ENCODE data around the gene ZNF610. TPM values are rescaled to one million over a fixed set of nuclear protein-coding genes. Genes with fewer than 3 reads are reported as not detected.
"Not testable (repeated sequence)": the region's sequence is repeated elsewhere in the genome, so short reads cannot be mapped to it uniquely, and the experiment has no call there.

The ZNF610 gene
- 2.2 TPM for total RNA-seq

DNA sequence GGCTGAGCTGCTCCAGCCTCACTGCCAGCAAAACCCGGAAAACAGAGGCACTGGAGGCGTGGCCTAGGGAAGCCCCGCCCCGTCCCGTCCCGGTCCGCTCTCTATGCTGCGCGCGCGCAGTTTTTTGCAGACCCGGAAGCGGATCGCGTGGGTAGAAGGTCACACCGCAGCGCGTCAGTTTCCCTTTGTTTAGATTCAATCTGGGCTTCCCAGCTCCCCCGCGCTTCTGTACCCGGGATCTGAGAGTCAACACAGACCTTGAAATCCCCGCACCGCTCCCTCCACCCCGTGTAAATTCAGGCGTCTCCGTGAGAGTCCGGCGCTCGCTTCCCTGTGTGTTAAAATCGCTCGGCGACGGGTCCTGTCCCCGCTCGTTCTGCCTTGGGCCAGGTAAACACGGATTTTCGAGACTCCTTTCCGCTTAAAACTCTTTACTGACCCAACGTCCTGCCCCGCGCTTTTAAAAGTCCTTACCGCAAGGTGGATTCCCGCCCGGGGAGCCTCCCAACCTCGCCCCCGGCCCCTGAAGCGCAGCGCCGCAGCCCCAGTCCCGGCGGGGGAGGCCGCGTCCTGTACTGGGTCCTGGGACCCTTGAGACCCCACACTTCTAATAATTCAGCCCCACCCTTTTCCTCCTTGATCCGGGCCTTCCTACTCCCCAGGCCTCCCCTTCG, at the start of gene ZNF610:
ZNF610 (plus strand) TSS at position 127 of the 674 bp plus-strand sequence. CDS start 12,930 bp downstream, outside the sequence.
- DNase-seq (ENCODE audit: low read depth in 2 of 3, low spot score in 2 of 3): peak; percentile 62 to 95 (median 86)

DNA sequence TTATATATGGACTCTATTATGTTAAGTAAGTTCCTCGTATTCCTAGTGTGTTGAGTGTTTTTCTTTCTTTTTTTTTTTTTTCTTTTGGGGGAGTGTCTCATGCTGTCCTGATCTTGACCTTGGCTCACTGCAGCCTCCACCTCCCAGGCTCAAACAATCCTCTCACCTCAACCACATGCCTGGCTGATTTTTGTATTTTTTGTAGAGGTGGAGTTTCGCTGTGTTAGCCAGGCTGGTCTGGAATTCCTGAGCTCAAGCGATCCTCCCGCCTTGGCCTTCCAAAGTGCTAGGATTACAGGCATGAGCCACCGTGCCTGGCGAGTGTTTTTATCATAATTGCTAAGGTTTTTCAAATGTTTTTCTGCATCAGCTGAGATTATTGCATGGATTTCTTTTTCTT, 49.8 kb upstream of the ZNF610 start:
- no peak for DNase-seq (ENCODE audit: low read depth in 2 of 3, low spot score in 2 of 3)

DNA sequence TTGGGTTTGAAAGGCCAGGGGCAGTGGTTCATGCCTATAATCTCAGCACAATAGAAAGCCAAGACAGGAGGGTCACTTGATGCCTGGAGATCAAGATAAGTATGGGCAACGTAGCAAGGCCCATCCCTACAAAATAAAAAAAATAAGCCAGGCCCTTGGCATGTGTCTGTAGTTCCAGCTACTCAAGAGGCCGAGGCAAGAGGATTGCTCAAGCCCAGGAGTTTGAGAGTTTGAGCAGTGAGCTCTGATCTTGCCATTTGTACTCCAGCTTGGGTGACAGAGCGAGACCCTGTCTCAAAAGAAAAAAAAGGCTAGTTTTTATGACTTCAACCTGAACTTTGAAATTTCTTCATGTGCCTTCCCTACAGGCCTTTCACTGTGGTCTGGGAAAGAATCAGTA, 44.3 kb upstream of the ZNF610 start:
- no peak for DNase-seq (ENCODE audit: low read depth in 2 of 3, low spot score in 2 of 3)

DNA sequence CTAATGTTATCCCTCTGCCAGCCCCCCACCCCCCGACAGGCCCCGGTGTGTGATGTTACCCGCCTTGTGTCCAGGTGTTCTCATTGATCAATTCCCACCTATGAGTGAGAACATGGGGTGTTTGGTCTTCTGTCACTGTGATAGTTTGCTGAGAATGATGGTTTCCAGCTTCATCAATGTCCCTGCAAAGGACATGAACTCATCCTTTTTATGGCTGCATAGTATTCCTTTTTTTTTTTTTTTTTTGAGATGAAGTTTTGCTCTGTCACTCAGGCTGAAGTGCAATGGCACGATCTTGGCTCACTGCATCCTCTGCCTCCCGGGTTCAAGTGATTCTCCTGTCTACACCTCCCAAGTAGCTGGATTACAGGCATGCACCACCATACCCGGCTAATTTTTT, 43.1 kb upstream of the ZNF610 start:
- not testable (repeated sequence) for DNase-seq (ENCODE audit: low read depth in 2 of 3, low spot score in 2 of 3)

DNA sequence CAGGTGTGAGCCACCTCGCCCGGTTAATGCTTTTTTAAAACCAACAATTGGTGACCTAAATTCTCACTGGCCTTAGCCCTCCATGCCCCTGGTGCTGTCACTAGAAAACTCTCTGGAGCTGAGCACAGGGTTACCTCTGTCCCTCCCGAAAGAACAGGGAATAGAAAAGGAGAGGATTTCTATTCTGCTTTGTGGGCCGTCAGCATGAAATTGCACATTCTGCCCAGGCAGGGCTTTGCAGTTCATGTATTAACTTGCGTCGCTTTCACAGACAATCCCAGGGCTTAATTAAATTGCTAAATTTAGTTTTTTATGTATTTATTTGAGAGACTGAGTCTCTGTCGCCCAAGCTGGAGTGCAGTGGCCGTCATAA, 39.7 kb upstream of the ZNF610 start:
- no peak for DNase-seq (ENCODE audit: low read depth in 2 of 3, low spot score in 2 of 3)

DNA sequence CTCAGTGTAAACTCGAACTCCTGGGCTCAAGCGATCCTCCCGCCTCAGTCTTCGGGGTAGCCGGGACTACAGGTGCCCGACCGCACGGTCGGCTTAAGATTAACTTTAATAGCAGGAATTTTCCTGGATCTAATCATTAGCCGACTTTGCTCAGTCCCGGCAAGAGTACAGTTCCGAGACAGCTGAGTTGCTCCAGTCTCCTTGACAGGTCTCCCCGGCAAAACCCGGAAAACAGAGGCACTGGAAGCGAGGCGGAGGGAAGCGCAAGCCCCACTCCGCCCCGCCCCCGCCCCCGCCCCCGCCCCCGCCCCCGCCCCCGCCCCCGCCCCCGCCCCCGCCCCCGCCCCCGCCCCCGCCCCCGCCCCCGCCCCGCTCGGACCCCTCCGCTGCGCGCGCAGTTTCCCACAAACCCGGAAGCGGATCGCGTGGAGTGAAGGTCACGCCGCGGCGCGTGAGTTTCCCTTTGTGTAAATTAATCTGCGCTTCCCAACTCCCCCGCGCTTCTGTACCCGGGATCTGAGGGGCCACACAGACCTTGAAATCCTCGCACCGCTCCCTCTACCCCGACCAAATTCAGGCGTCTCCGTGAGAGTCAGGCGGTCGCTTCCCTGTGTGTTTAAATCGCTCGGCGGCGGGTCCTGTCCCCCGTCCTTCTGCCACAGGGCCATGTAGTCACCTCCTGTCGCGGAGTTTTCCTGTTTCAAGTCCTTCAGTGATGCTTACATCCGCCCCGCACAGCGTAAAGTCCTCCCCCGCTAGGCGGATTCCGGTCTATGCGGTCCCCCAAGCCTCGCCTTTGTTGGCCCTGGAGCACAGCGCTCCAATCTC, 39.1 kb upstream of the ZNF610 start, which contains the start of gene ZNF480:
ZNF480 (plus strand) TSS at position 397 of the 828 bp plus-strand sequence. CDS start 3,244 bp downstream, outside the sequence.
- peak; percentile 76 to 88 (median 81) for DNase-seq (ENCODE audit: low read depth in 2 of 3, low spot score in 2 of 3)

DNA sequence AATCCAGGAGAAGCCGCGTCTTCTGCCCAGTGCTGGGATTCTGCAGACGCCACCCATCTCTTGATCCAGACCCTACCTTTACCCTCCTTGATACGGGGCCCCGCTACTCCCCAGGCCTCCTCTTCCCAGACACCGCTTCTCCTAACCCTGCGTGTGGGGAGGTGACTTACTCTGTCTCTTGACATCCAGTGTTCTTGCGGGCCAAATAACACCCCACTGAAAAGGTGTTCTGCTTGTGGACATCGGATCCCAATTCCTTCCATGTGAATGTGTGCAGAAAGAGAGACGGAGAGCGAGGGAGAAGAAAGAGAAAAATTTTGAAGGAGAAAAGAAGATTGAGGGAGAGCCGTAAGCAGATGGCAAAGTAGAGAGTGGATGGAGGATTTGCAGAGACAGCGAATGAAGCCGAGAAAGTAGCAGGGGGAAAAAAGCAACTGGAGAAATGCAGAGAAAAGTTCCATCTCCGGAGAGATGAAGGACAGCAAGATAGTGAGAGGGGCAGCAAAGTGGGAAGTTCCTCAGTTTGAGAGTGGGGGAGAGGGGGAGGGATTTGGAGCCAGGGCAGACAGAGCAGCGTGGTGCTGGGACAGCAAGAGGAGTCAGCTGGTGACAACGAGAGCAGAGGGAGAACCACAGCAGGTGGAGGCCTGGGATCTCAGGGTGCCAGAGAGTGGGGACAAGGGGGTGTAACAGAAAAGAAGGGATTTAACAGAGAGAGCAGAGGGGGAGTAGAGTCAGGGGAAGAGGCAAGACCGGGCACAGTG, 38.3 kb upstream of the ZNF610 start:
- peak in 1 of 3 donors; percentile 20 for DNase-seq (ENCODE audit: low read depth in 2 of 3, low spot score in 2 of 3)

DNA sequence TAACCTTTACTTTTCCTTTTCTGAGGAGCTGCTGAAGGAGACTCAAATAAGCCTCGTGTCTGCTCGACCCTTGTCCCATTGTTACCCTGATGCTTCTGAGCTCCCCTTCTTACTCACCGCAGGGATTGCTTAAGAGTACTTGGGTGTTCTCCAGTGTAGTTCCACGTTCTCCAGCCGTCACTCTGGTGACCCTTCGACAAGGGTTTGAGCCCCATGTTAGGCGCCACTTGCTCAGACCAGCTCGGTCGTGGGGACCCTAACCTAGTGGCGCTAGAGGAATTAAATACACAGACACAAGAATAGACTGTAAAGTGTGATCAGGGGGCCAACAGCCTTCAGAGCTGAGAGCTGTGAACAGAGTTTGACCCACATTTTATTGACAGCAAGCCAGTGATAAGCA, 28.8 kb upstream of the ZNF610 start:
- DNase-seq (ENCODE audit: low read depth in 2 of 3, low spot score in 2 of 3): peak in 1 of 3 donors; percentile 54

DNA sequence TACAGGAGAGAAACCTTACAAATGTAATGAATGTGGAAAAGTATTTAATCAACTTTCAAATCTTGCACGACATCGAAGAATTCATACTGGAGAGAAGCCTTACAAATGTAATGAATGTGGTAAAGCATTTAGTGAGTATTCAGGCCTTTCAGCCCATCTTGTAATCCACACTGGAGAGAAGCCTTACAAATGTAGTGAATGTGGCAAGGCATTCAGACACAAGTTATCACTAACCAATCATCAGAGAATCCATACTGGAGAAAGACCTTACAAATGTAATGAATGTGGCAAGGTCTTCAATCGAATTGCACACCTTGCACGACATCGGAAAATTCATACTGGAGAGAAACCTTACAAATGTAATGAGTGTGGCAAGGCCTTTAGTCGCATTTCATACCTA, 13.6 kb upstream of the ZNF610 start:
- no peak for DNase-seq (ENCODE audit: low read depth in 2 of 3, low spot score in 2 of 3)

DNA sequence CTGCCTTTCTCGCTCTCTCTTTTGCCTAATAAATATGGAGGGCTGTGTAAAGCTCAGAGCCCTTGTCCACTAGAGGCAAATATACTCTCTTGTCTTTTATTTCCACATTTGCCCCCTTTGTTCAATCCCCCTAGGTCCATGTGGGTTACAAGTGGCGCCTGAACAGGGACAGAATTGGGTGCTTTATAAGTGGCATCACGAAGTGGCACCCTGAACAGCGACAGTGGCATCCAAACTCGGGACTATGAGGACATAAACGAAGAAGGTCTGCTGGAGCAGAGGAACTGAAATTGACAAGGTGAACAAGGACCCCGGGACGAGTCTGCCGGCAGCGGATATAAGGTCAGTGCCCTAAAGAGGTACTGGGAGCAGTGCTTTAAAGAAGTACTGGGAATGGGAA, 4.3 kb upstream of the ZNF610 start:
- DNase-seq (ENCODE audit: low read depth in 2 of 3, low spot score in 2 of 3): peak in 1 of 3 donors; percentile 41

DNA sequence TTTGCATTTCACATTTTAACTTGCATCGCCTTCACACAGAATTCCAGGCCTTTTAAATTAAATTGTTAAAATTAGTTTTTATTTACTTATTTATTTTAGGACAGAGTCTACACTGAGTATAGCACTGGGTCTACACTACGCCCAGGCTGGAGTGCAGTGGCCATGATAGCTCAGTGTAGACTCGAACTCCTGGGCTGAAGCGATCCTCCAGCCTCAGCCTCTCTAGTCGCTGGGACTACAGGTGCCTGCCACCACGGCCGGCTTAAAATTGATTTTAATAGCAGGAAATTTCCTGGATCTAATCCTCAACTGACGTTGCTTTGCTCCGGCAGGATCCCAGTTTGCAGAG, 301 bp upstream of the ZNF610 start:
- no peak for DNase-seq (ENCODE audit: low read depth in 2 of 3, low spot score in 2 of 3)

DNA sequence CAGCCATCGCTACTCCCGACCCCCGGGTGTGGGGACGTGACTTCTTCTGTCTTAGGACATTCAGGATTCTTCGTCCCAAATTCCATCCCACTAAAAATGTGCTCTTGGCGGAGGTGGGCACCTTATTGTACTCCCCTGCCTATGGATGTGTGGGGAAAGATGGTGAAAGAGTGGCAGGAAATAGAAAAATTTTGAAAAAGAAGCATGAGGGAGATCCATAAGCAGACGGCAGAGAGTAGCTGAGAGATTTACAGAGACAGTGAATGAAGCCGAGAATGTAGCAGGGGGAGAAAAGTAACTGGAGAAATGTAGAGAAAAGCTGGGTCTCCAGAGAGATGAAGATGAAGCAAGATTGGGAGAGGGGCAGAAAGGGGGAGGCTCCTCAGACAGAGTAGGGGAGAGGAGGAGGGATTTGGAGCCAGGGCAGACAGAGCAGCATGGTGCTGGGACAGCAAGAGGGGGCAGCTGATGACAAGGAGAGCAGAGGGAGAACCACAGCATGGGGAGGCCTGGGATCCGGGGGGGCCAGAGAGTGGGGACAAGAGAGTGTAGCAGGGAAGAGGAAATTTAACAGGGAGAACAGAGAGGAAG, 843 bp downstream of the ZNF610 start:
- peak in 1 of 3 donors; percentile 23 for DNase-seq (ENCODE audit: low read depth in 2 of 3, low spot score in 2 of 3)

DNA sequence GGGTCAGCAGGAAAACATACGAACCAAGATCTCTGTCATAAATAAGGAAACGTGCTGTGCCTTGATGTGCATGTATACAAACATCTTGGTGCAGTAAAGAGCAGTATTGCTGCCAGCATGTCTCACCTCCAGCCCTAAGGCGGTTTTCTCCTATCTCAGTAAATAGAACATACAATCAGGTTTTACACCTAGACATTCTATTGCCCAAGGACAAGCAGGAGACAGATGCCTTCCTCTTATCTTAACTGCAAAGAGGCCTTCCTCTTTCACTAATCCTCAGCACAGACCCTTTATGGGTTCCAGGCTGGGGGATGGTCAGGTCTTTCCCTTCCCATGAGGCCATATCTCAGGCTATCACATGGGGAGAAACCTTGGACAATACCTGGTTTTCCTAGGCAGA, 3.0 kb downstream of the ZNF610 start:
- not testable (repeated sequence) for DNase-seq (ENCODE audit: low read depth in 2 of 3, low spot score in 2 of 3)

DNA sequence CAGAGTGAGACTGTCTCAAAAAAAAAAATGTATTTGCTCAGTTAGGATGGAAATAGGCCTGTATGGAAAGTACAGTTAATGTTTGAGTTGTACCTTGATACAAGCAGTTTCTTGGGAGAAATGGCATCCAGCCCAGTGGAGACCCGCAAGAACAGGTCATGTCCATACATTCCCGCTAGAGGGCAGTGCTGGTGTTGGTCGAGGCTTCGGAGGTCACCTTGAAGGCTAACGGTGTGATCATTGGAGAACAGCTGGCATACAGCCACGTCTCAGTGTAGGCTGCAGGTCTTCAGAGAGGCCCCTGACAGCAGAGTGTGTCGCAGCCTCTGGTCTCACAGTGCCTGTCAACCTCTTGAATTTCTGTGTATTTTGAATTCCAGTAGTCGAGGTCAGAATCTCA, 7.5 kb downstream of the ZNF610 start:
- DNase-seq (ENCODE audit: low read depth in 2 of 3, low spot score in 2 of 3): peak in 1 of 3 donors; percentile 67

DNA sequence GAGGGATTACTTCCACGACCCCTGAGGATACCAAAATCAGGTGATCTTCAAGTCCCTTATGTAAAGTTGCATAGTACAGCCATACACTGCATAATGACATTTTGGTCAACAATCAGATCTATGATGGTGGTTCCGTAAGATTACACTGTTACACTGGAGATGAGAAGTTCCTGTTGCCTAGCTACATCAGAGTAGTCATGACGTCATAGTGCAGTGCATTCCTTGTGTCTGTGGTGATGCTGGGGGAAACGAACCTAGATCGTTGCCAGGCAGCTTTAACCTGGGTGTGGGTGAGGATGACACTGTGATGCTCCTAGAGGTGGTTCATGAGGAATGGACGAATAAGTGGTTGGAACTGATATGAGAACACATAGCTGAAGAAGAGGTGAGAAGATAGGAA, 9.1 kb downstream of the ZNF610 start:
- no peak for DNase-seq (ENCODE audit: low read depth in 2 of 3, low spot score in 2 of 3)

DNA sequence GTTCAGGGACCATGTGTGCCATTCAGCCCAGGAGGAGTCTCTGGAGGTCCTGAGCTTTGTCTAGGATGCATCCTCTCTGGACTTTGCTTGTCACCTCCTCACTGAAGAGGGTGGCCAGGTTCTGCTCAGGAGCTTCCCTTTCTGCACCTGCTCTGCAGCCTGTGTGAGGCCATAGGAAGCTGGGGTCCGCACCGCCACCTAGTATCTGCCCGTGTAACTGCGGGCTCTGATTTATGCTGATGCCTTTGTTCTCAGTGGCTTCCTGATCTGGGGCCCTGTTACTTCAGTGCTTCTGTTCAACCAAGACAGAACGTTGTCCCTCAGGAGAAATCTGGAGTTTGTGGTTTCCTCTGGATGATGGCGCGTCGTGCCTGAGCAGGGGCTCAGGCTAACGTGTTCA, 15.5 kb downstream of the ZNF610 start:
- no peak for DNase-seq (ENCODE audit: low read depth in 2 of 3, low spot score in 2 of 3)

DNA sequence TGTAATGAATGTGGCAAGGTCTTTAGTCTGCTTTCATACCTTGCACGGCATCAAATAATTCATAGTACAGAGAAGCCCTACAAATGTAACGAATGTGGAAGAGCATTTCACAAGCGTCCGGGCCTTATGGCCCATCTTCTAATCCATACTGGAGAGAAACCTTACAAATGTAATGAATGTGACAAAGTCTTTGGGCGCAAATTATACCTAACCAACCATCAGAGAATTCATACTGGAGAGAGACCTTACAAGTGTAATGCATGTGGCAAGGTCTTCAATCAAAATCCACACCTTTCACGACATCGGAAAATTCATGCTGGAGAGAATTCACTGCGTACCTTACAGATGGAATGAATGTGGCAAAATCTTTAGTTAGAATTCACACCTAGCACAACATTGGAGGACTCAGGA, 30.4 kb downstream of the ZNF610 start:
- no peak for DNase-seq (ENCODE audit: low read depth in 2 of 3, low spot score in 2 of 3)

DNA sequence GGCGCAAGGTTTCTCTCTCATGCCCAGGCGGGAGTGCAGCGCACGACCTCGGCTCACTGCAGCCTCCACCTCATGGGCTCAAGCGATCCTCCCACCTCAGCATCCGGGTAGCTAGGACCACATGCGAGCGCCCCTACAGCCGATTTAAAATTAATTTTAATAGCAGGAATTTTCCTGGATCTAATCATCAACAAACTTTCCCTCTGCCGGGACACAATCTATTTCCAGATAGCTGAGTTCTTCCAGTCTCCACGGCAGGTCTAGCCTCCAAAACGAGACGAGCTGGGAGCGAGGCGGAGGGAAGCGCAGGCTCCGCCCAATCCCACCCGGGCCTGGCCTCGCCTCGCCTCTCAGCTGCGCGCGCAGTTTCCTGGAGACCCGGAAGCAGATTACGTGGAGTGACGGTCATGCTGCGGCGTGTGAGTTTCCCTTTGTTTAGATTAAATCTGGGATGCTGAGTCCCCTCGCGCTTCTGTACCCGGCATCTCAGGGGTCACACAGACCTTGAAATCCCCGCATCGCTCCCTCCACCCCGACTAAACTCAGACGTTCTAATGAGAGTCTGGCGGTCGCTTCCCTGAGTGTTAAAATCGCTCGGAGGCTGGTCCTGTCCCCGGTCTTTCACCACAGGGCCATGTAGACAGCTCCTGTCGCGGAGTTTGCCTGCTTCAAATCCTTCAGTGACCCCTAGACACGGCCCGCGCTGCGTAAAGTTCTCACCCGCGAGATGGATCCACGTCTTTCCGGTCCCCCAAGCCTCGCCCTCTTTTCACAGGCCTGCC, 33.7 kb downstream of the ZNF610 start, which contains the start of gene ZNF880:
ZNF880 (plus strand) TSS at position 365 of the 782 bp plus-strand sequence; CDS start at position 408, 43 bp downstream.
- DNase-seq (ENCODE audit: low read depth in 2 of 3, low spot score in 2 of 3): peak; percentile 68 to 98 (median 92)

DNA sequence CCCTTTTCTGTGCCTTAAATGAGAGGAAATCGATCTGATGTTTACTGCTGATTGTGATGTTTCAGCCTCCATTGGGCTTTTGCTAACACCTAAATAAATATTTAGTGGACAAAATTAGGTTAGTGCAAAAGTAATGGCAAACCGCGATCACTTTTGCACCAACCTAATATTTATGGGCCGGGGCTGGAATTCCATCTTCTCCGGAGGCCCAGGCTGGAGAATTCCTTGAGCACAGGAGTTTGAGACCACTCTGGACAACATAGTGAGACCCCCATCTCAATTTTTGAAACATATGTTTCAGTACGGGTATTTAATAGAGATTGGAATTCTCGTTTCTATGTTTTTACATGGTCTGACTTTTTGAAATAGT, 34.3 kb downstream of the ZNF610 start:
- DNase-seq (ENCODE audit: low read depth in 2 of 3, low spot score in 2 of 3): no peak

DNA sequence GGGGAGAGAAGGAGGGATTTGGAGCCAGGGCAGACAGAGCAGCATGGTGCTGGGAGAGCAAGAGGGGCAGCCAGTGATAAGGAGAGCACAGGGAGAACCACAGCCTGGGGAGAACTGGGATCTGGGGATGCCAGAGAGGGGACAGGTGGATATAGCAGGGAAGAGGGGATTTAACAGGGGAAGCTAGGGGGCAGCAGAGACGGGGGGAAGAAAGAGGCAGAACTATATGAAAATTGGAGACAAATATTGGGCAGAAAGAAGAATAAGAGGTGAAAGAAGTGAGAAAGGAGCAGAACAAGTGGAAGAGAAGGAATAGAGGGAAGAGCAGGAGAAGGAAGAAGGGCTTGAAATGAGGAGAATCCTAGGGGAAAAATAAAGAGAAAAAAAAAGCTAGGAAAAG, 55.1 kb downstream of the ZNF610 start:
- no peak for DNase-seq (ENCODE audit: low read depth in 2 of 3, low spot score in 2 of 3)

Measured in hematopoietic multipotent progenitor cell (in vitro differentiated cells).